AG09309 (cell line): ENCODE measurements around the gene YIF1A.
"Not testable (repeated sequence)": the region's sequence is repeated elsewhere in the genome, so short reads cannot be mapped to it uniquely, and the experiment has no call there.

Experiments used
- DNase-seq: peaks from one replicate; pipeline ENCODE4 v3.0.0-alpha.2; 2010; ENCODE audit warnings: low read depth
- H3K4me3 ChIP-seq: 2 replicates; pipeline ENCODE4 v1.5.1; 2011; ENCODE audit warnings: mild to moderate bottlenecking, low read depth, low read length, moderate library complexity; ENCODE audit not compliant: control insufficient read depth
- TF ChIP-seq, protein P1 (sequence below): IDR thresholded peaks from 2 replicates; pipeline ENCODE4 v1.5.1; 2011; ENCODE audit warnings: mild to moderate bottlenecking, low read depth, low read length, inconsistent platforms; ENCODE audit not compliant: insufficient read depth, control insufficient read depth; ENCODE audit errors: missing control alignments

Gene YIF1A

DNA sequence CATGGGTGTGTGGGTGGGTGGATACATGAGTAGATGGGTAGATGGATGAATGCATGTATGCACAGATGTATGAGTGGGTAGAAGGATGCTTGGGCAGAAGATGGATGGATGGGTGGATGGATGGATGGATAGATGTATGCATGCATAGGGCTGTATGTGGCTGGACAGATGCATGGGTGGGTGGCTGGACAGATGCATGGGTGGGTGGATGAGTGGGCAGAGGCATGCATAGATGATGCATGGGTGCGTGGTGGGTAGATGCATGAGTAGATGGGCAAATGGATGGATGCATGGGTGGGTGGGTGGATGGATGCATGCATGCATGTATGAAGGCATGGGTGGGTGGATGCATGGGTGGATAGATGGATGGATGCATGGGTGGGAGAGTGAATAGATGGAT lies 34.7 kb upstream of the YIF1A start:
- TF ChIP-seq, protein P1, sequence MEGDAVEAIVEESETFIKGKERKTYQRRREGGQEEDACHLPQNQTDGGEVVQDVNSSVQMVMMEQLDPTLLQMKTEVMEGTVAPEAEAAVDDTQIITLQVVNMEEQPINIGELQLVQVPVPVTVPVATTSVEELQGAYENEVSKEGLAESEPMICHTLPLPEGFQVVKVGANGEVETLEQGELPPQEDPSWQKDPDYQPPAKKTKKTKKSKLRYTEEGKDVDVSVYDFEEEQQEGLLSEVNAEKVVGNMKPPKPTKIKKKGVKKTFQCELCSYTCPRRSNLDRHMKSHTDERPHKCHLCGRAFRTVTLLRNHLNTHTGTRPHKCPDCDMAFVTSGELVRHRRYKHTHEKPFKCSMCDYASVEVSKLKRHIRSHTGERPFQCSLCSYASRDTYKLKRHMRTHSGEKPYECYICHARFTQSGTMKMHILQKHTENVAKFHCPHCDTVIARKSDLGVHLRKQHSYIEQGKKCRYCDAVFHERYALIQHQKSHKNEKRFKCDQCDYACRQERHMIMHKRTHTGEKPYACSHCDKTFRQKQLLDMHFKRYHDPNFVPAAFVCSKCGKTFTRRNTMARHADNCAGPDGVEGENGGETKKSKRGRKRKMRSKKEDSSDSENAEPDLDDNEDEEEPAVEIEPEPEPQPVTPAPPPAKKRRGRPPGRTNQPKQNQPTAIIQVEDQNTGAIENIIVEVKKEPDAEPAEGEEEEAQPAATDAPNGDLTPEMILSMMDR = no peak
- no peak overlapping the region for H3K4me3 ChIP-seq
- DNase-seq = no peak

DNA sequence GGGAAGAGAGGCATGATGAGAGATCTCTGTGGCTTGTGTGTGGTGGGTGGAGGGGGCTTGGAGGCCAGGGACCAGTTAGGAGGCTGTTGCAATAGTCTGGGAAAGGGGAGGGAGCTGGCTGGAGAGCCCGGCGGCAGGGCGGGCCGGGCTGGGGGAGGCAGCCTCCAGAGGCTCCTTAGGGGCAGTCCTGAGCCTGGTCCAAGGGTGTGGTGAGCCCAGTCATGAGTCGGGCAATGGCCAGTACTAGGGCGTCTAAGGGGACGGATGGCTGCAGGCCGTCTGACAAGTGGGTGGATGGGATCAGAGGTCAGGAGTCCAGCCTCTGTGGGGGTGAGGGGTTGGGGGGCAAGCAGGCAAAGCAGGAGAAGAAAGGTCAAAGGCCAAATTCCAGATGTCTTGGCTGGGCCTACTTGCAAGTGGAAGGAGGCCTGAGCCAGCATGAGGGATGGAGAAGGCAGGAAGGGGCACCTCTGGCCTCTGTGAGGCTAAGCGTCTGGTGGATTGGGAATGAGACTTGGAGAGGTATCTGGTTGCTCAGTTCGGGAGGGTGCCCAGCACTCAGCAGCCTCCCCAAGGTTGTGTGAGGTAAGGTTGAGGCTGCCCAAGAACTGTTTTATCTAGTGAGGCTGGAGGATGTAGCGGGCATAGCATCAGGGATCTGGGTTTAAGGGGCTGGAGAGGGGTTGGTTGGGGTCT lies 33.9 kb upstream of the YIF1A start:
- TF ChIP-seq, protein P1 = no peak
- H3K4me3 ChIP-seq = no peak overlapping the region
- no peak for DNase-seq

GRCh38 chr11:66321606-66322005 lies 32.7 kb upstream of the YIF1A start:
- TF ChIP-seq, protein P1 = no peak
- no peak for DNase-seq
- H3K4me3 ChIP-seq = no peak overlapping the region

- DNase-seq, H3K4me3 ChIP-seq: not testable (repeated sequence)
Observed at GRCh38 chr11:66320748-66321147, 31.8 kb upstream of the YIF1A start.

DNA sequence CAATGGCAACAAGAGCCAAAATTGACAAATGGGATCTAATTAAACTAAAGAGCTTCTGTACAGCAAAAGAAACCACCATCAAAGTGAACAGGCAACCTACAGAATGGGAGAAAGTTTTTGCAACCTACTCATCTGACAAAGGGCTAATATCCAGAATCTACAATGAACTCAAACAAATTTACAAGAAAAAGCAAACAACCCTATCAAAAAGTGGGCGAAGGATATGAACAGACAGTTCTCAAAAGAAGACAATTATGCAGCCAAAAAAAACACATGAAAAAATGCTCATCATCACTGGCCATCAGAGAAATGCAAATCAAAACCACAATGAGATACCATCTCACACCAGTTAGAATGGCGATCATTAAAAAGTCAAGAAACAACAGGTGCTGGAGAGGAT lies 31.3 kb upstream of the YIF1A start:
- not testable (repeated sequence) for H3K4me3 ChIP-seq, DNase-seq

DNA sequence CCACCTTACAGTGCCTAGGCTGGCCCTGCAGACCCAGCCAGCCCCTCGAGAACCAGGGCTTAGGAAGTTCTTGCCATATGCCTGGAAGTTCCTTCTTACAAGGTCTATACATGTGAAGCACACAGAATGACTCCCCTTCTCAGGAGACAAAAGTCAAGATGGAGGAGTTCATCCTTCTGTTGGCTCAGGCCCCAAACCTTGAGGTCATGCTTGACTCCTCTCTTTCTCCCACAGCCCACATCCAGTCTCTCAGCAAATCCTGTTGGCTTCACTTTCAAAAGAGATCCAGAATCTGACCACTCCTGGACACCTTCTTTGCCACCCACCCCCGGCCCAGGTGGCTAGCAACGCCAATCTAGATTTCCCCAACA lies 29.6 kb upstream of the YIF1A start:
- H3K4me3 ChIP-seq = no peak overlapping the region
- DNase-seq = no peak
- TF ChIP-seq, protein P1 = no peak

- TF ChIP-seq, protein P1 = no peak
- peak; percentile 66 for DNase-seq
Observed at GRCh38 chr11:66317723-66318599, 29.0 kb upstream of the YIF1A start.

More at GRCh38 chr11:66317723-66318599, 29.0 kb upstream of the YIF1A start:
- H3K4me3 ChIP-seq = no peak overlapping the region; the same call in 1 of the 2 replicates
